Glomerular endothelial cell (primary cell): Measurements from ENCODE around the gene ATP8A2. TPM values are rescaled to one million over a fixed set of nuclear protein-coding genes. Genes with fewer than 3 reads are reported as not detected.

Source experiments
- DNase-seq: peaks from one replicate; pipeline ENCODE4 v3.0.0-alpha.2; 2011; ENCODE audit warnings: low read depth, low spot score; ENCODE audit errors: extremely low read depth
- total RNA-seq: library from RNA; depleted of rRNA; stranded (reverse); fragments of >200 nt; gene quantifications from 2 replicates; pipeline ENCODE4 v1.2.3, GENCODE V29; 2015

ATP8A2 gene
- total RNA-seq, 1 donor from 2014 or later: 0.12 TPM

DNA sequence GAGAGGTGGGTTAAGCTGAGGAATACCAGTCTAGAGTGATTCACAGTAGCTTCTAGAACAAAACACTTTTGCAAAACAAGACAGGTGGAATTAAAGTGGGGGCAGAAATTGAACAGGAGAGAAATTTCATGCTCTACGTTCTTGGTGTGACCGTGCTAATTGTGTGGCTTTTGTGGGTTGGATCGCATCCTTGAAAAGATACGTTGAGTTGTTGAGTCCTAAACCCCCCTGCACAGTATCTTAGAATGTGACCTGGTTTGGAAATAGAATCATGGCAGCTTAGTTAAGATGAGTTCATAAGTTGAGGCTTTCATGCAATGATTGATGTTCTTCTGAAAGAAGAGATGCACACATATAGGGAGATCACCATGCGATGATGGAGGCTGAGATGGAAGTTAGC, 308.2 kb downstream of the ATP8A2 start:
- DNase-seq: no peak

DNA sequence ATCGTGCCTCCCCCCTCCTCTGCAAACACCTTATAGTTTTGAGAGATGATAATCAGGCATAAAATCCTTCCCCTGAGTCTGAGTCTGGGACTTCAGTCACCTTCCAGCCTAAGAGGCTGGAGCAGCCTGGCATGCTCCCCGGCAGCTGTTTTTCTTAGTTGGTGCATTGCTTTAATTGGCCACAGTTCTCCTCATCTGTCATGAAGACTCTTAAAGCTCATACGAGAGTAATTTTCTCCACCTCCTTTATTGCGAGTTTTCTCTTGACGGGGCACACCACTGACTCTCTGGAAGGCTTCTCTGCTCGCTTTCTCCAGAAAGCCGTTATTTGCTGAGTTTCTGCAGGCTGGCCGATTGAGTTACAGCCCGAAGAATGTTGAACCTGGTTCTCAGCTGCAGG, 310.5 kb downstream of the ATP8A2 start:
- no peak for DNase-seq

GRCh38 chr13:25683056-25683455, 311.3 kb downstream of the ATP8A2 start:
- DNase-seq: no peak

GRCh38 chr13:25683662-25684370, 312.0 kb downstream of the ATP8A2 start:
- no peak for DNase-seq

GRCh38 chr13:25684491-25684890, 312.7 kb downstream of the ATP8A2 start:
- DNase-seq: no peak

GRCh38 chr13:25686831-25687470, 315.2 kb downstream of the ATP8A2 start:
- no peak for DNase-seq

- DNase-seq: no peak
Measured at GRCh38 chr13:25687471-25688225, 315.9 kb downstream of the ATP8A2 start.

- no peak for DNase-seq
Measured at GRCh38 chr13:25688536-25688935, 316.8 kb downstream of the ATP8A2 start.

- DNase-seq: no peak
Measured at GRCh38 chr13:25689539-25689938, 317.8 kb downstream of the ATP8A2 start.

- DNase-seq: no peak
Measured at GRCh38 chr13:25690582-25690981, 318.8 kb downstream of the ATP8A2 start.

GRCh38 chr13:25691654-25692053, 319.9 kb downstream of the ATP8A2 start:
- DNase-seq: no peak

GRCh38 chr13:25692099-25692498, 320.3 kb downstream of the ATP8A2 start:
- no peak for DNase-seq

DNA sequence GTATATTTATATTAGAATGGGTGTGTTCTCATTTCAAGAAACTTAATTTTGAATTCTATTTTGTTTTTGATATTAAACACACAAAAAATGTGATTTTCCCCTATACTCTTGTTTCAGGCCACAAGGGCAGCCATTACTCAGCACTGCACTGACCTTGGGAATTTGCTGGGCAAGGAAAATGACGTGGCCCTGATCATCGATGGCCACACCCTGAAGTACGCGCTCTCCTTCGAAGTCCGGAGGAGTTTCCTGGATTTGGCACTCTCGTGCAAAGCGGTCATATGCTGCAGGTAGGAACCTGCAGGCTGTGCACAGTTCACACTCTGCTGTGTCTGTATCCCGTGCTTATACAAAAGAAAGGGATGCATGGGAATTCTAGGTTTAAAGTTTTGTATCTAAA, 327.3 kb downstream of the ATP8A2 start:
- no peak for DNase-seq

DNA sequence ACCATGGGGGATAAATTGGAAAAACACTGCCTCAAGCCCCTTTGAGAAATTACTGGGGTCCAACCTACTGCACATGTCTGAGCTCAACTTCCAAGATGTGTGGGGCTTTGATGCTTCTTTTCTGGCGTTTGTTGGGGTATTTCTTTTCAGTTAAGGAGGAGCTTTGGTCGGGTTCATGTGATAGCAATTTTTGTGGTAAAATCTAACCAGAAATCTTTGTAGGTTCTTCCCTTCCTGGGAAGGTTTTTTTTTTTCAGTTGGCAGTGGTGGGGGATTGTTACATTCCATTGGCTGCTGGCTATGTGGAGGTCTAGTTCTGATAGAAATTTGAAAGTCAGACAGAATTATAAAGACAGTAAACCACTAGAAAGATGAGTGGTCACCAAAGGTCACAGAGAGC, 327.8 kb downstream of the ATP8A2 start:
- no peak for DNase-seq

GRCh38 chr13:25701304-25701703, 329.5 kb downstream of the ATP8A2 start:
- no peak for DNase-seq

DNA sequence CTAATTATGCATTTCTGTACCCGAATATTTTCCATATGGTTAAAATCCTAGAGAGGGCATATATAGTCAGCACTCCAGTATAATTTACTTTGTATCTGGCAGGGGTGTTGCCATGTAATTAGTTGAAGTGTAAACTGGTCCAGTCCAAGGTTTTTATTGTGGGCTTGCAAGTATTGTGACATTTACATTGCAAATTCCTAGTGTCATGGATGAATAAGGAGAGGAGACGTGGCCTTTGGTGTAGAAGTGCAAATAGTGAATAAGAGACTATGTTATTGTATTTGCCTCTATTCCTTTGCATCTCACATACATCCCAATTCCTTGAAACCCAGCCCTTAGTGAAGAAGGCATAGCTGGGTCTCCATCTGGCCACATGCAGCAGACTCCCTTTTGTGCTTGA, 330.6 kb downstream of the ATP8A2 start:
- DNase-seq: no peak

- no peak for DNase-seq
Measured at GRCh38 chr13:25707726-25708125, 336.0 kb downstream of the ATP8A2 start.

DNA sequence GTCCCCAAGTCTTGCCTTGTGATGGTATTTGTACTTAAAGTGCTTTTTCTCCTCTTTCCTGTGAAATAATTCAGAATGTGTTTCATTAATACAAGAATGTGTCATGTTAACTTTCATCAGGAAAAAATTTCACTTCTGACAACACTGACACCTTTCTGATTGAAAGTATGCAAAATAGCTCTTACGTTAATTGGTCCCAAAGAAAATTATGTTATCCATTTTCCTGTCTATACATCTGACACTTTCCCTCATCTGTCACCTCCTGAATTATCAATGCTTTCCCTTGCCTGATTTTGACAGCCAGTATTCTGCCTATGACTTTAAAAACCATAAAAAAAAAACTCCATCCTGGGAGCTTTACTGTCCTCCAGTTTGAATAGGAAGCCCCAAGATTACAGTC, 336.5 kb downstream of the ATP8A2 start:
- no peak for DNase-seq

- no peak for DNase-seq
Measured at GRCh38 chr13:25709088-25709487, 337.3 kb downstream of the ATP8A2 start.

- no peak for DNase-seq
Measured at GRCh38 chr13:25715760-25716159, 344.0 kb downstream of the ATP8A2 start.

GRCh38 chr13:25717666-25718197, 346.0 kb downstream of the ATP8A2 start:
- DNase-seq: no peak

GRCh38 chr13:25719666-25720065, 347.9 kb downstream of the ATP8A2 start:
- no peak for DNase-seq
